ENCODE measurements around the gene MFAP3. TPM values are rescaled to one million over a fixed set of nuclear protein-coding genes. Genes with fewer than 3 reads are reported as not detected.

The MFAP3 gene
- total RNA-seq: 39.1 and 42.5 TPM in 2 replicates
- long read RNA-seq, transcript MFAP3-212 (3 exons, 643 nt): major isoform, 11 of 48 reads
- long read RNA-seq, partial matches to known transcripts: 4 of 48 reads
- long read RNA-seq, other reads (novel, unspliced or antisense): 30 of 48 reads

GRCh38 chr5:154038707-154039457 lies at the start of gene MFAP3, which contains the start of gene FAM114A2:
Gene MFAP3 (plus strand): TSS chr5:154038967. CDS start chr5:154049723, 10,756 bp downstream.
Gene FAM114A2 (minus strand): TSS chr5:154038910. CDS start chr5:154034953, 3,957 bp downstream.
- peaks cover 16% of the 10 kb centered on the region for H3K4me1 Mint-ChIP-seq (ENCODE audit: low read depth)
- H3K4me3 Mint-ChIP-seq (ENCODE audit: low read depth): peak within 1 kb of the TSS; percentile 99
- H3K36me3 Mint-ChIP-seq (ENCODE audit: insufficient read depth): peaks cover 2% of the 10 kb centered on the region
- DNase-seq (ENCODE audit: low spot score, unreplicated experiment): peak; percentile 73
- peak within 1 kb of the TSS; percentile 96 for H3K27ac Mint-ChIP-seq
- no peaks in the 10 kb centered on the region for H3K9me3 Mint-ChIP-seq (ENCODE audit: low read depth)
- TF ChIP-seq CTCF (IDR thresholded peaks at IDR 0.05; ENCODE audit: unreplicated experiment): no peak
- H3K27me3 Mint-ChIP-seq: no peaks in the 10 kb centered on the region

GRCh38 chr5:153991168-153991567 lies 47.6 kb upstream of the MFAP3 start:
- no peak overlapping the region for H3K27ac Mint-ChIP-seq
- H3K9me3 Mint-ChIP-seq (ENCODE audit: low read depth): no peaks in the 10 kb centered on the region
- peaks cover 2% of the 10 kb centered on the region for H3K36me3 Mint-ChIP-seq (ENCODE audit: insufficient read depth)
- DNase-seq (ENCODE audit: low spot score, unreplicated experiment): no peak
- H3K27me3 Mint-ChIP-seq: no peaks in the 10 kb centered on the region
- no peaks in the 10 kb centered on the region for H3K4me1 Mint-ChIP-seq (ENCODE audit: low read depth)
- H3K4me3 Mint-ChIP-seq (ENCODE audit: low read depth): no peak overlapping the region
- TF ChIP-seq CTCF (IDR thresholded peaks at IDR 0.05; ENCODE audit: unreplicated experiment): no peak

- no peak for DNase-seq (ENCODE audit: low spot score, unreplicated experiment)
- Mint-ChIP-seq H3K4me3 (ENCODE audit: low read depth) (no peak overlapping the region), H3K27me3 (no peaks in the 10 kb centered on the region), H3K9me3 (ENCODE audit: low read depth) (peaks cover 4% of the 10 kb centered on the region), H3K27ac (no peak overlapping the region), H3K4me1 (ENCODE audit: low read depth) (no peaks in the 10 kb centered on the region), H3K36me3 (ENCODE audit: insufficient read depth) (peaks cover 16% of the 10 kb centered on the region)
- no peak for TF ChIP-seq CTCF (IDR thresholded peaks at IDR 0.05; ENCODE audit: unreplicated experiment)
Observed at GRCh38 chr5:153998010-153998409, 40.8 kb upstream of the MFAP3 start.

- DNase-seq (ENCODE audit: low spot score, unreplicated experiment): no peak
- Mint-ChIP-seq H3K4me1 (ENCODE audit: low read depth) (no peaks in the 10 kb centered on the region), H3K4me3 (ENCODE audit: low read depth) (no peak overlapping the region), H3K36me3 (ENCODE audit: insufficient read depth) (peaks cover 16% of the 10 kb centered on the region), H3K9me3 (ENCODE audit: low read depth) (peaks cover 4% of the 10 kb centered on the region), H3K27me3 (no peaks in the 10 kb centered on the region), H3K27ac (no peak overlapping the region)
- TF ChIP-seq CTCF (IDR thresholded peaks at IDR 0.05; ENCODE audit: unreplicated experiment): no peak
Observed at GRCh38 chr5:153998768-153999167, 40.0 kb upstream of the MFAP3 start.

GRCh38 chr5:153999995-154000394 lies 38.8 kb upstream of the MFAP3 start:
- no peak for TF ChIP-seq CTCF (IDR thresholded peaks at IDR 0.05; ENCODE audit: unreplicated experiment)
- Mint-ChIP-seq H3K27me3 (no peaks in the 10 kb centered on the region), H3K36me3 (ENCODE audit: insufficient read depth) (peaks cover 16% of the 10 kb centered on the region), H3K9me3 (ENCODE audit: low read depth) (peaks cover 4% of the 10 kb centered on the region), H3K4me1 (ENCODE audit: low read depth) (no peaks in the 10 kb centered on the region), H3K4me3 (ENCODE audit: low read depth) (no peak overlapping the region), H3K27ac (no peak overlapping the region)
- DNase-seq (ENCODE audit: low spot score, unreplicated experiment): no peak

All from progenitor cell of endocrine pancreas (in vitro differentiated cells).